HL-60/S4 treated with retinoic acid at 250 ng/mL for 4 days and 3 days (cell line): ENCODE data around the gene PTCHD1.

Experiments
- in situ Hi-C: fragments of 300-500 bp; cut with MboI; formaldehyde crosslinking; loops from 2 replicates; pipeline ENCODE4 v1.7.0; 2022; ENCODE audit warnings: low sequenced_read_pairs

PTCHD1 gene

GRCh38 chrX:23394421-23394820, 59.8 kb downstream of the PTCHD1 start:
- in situ Hi-C loops, result no loop called here

DNA sequence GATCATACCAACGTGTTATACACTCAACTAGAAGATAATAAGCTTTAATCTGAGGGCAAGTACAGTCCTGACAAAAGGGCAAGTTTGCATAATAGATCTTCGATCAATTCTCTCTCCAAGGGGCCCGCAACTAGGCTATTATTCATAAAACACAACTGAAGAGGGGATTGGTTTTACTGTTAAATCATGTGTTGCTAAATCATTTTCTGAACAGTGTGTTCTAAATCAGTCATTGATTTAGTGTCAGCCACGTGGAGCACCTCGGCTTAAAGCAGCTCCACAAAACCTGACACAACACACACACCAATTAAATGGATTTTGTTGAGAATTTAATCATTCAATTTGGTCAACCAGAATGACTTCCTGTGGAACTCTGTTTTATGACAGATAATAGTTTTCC, 61.6 kb downstream of the PTCHD1 start:
- in situ Hi-C loops, result no loop called here

GRCh38 chrX:23398570-23398969, 63.9 kb downstream of the PTCHD1 start:
- in situ Hi-C loops, result no loop called here

DNA sequence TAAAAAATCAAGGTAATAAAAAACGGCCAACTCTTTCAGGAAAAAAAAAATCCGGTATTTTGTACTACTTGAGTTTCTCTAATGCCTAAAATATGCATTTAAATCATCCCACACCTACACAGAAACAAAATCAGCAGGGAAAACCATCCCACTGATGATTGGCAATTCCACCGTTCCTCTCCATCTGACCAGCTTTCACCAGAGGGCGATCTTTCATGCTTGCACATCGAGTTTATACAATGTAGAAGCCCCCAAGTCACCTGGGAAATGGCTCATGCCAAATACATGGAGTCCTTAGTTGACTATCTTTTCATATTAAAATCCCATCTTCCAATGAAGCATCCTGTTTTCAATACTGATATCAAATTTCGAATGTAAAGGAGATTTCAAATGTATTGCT, 69.2 kb downstream of the PTCHD1 start:
- in situ Hi-C loops, result no loop called here

DNA sequence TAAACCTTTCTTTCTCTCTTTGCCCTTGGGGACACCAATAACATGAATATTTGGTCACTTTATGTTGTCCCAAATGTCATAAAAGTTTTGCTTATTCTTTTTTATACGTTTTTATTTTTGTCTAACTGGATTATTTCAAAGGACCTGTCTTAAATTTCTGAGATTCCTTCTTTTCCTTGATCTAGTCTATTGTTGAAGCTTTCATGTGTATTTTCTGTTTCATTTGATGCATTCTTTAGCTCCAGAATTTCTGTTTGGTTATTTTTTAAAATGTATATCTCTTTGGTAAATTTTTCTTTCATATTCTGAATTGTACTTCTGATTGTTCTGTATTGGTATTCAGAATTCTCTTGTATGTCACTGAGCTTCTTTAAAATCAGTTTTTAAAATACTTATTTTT, 88.3 kb downstream of the PTCHD1 start:
- in situ Hi-C loops, result no loop called here

- in situ Hi-C loops, result no loop called here
These were observed 99.8 kb downstream of the PTCHD1 start for GRCh38 chrX:23434356-23434884.

DNA sequence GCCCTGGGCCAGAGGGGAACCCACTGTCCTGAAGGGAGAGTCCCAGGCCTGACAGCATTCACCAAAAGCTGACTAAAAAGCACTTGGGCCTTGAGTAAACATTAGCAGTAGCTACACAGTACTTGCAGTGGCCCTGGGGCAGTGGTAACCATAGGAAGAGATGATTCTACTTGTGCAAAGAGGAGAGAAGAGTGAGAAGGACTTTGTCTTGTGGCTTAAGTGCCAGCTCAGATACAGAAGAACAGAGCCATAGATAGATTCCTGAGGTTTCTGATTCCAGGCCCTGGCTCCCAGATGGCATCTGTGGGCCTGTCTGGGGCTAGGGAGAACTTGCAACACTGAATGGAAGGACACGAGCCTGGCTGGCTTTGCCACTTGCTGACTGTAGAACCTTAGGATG, 100.5 kb downstream of the PTCHD1 start:
- in situ Hi-C loops, result no loop called here

DNA sequence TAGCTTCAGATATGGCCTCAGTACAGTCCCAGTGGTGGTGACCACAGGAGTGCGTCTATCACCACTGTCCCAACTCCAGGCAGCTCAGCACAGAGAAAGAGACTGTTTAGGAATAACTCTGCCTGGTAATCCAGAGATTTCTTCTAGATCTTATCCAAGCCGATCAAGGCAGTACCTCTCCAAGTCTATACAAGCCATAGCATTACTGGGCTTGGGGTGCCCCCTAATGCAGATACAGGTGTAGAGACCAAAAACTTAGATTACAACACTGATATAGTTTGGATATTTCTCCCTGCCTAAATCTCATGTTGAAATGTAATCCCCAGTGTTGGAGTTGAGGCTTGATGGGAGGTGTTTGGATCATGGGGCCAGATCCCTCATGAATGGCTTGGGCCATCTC, 100.9 kb downstream of the PTCHD1 start:
- in situ Hi-C loops, result no loop called here

DNA sequence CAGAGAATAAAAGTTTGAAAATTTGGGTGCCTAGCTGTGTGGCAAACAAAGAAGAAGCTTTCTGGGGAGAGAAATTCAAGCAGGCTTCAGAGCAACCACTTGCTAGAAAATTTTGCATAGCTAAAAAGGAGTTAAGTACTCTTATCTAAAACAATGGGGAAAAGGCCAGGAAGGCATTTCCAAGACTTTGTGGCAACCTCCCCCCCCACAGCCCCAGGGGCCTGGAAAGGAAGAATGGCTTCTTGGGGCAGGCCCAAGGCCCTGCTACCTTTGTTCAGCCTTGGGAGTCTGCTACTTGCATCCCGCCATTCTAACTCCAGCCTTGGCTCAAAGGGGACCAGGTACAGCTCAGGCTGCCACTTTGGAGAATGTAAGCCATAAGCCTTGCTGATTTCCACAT, 102.2 kb downstream of the PTCHD1 start:
- in situ Hi-C loops, result no loop called here

- in situ Hi-C loops, result no loop called here
These were observed 116.6 kb downstream of the PTCHD1 start for GRCh38 chrX:23451266-23451665.
